Prostate gland (tissue), 2 donors: ENCODE measurements around the gene TSEN34.

Experiments
- POLR2A ChIP-seq: fragments of 450-650 bp; IDR thresholded peaks from one replicate; pipeline ENCODE4 v1.6.1; 2016; ENCODE audit warnings: antibody characterized with exemption, mild to moderate bottlenecking
- POLR2AphosphoS5 ChIP-seq: sonication (generic); formaldehyde crosslinking; IDR thresholded peaks from one replicate; pipeline ENCODE4 v1.6.1; 2017; ENCODE audit warnings: antibody characterized with exemption
- TF ChIP-seq, protein P1 (sequence below), 4 experiments: fragments of 200-600 bp in 2 of 4; fragments of 450-650 bp in 2 of 4; sonication (generic) in 2 of 4; IDR thresholded peaks; 1 replicate in 3 of 4; 2 replicates in 1 of 4; pipeline ENCODE4 v1.5.1; 2016 to 2019; ENCODE audit warnings: antibody characterized with exemption in 4 of 4, mild to moderate bottlenecking in 2 of 4, moderate library complexity in 2 of 4

DNA sequence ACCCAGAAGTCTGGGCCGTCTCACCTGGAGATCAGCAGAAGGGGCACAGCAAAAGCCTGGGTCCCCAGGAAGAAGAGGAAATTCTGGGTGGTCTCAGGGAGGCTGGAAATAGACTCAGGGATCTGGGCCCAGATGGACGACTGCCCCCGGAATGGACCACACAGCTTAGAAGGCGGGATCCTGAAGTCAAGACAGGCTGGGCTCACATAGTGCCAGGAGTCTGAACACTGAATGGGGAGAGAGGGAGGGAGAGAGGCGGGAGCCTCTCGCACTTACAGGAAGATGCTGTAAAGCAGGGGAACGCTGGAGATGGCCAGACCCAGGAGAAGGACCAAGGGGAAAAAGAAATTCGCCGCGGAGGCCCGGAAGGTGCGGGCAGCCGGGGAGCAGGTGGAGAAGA is 30.3 kb upstream of the TSEN34 start:
- TF ChIP-seq, protein P1, sequence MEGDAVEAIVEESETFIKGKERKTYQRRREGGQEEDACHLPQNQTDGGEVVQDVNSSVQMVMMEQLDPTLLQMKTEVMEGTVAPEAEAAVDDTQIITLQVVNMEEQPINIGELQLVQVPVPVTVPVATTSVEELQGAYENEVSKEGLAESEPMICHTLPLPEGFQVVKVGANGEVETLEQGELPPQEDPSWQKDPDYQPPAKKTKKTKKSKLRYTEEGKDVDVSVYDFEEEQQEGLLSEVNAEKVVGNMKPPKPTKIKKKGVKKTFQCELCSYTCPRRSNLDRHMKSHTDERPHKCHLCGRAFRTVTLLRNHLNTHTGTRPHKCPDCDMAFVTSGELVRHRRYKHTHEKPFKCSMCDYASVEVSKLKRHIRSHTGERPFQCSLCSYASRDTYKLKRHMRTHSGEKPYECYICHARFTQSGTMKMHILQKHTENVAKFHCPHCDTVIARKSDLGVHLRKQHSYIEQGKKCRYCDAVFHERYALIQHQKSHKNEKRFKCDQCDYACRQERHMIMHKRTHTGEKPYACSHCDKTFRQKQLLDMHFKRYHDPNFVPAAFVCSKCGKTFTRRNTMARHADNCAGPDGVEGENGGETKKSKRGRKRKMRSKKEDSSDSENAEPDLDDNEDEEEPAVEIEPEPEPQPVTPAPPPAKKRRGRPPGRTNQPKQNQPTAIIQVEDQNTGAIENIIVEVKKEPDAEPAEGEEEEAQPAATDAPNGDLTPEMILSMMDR (IDR thresholded peaks at IDR 0.05): no peak
- TF ChIP-seq POLR2AphosphoS5 (no peak), POLR2A (no peak)
